H9 (cell line): ENCODE measurements around the gene PDXP. TPM values are rescaled to one million over a fixed set of nuclear protein-coding genes. Genes with fewer than 3 reads are reported as not detected.

Experiments used
- DNase-seq: peaks from one replicate; pipeline ENCODE4 v3.0.0-alpha.2; 2017
- H2AFZ ChIP-seq: one replicate; pipeline ENCODE4 v1.6.1; 2013; ENCODE audit warnings: mild to moderate bottlenecking, low read length, control low read depth, moderate library complexity
- H2AK5ac ChIP-seq: 2 replicates; pipeline ENCODE4 v1.6.1; 2013; ENCODE audit warnings: low read length, control low read depth, mixed read lengths; ENCODE audit not compliant: insufficient read length
- H2BK120ac ChIP-seq: one replicate; pipeline ENCODE4 v1.6.1; 2013; ENCODE audit warnings: low read depth, mild to moderate bottlenecking, low read length, control low read depth, inconsistent platforms; ENCODE audit not compliant: poor library complexity, severe bottlenecking
- H2BK12ac ChIP-seq: 2 replicates; pipeline ENCODE4 v1.6.1; 2013; ENCODE audit warnings: low read length, control low read depth, mixed read lengths, low read depth; ENCODE audit not compliant: insufficient read length
- H2BK15ac ChIP-seq: 2 replicates; pipeline ENCODE4 v1.6.1; 2013; ENCODE audit warnings: low read depth, low read length, control low read depth
- H2BK20ac ChIP-seq: one replicate; pipeline ENCODE4 v1.6.1; 2013; ENCODE audit warnings: low read depth, mild to moderate bottlenecking, low read length, control low read depth, inconsistent platforms; ENCODE audit not compliant: poor library complexity, severe bottlenecking
- H2BK5ac ChIP-seq: 2 replicates; pipeline ENCODE4 v1.6.1; 2013; ENCODE audit warnings: low read length, control low read depth, mixed read lengths; ENCODE audit not compliant: insufficient read length
- H3K14ac ChIP-seq: 2 replicates; pipeline ENCODE4 v1.6.1; 2013; ENCODE audit warnings: low read length, control low read depth; ENCODE audit not compliant: insufficient read depth
- H3K18ac ChIP-seq: 2 replicates; pipeline ENCODE4 v1.6.1; 2013; ENCODE audit warnings: low read depth, mild to moderate bottlenecking, mixed read lengths, low read length, control low read depth; ENCODE audit not compliant: insufficient read length
- H3K23ac ChIP-seq: 2 replicates; pipeline ENCODE4 v1.6.1; 2013; ENCODE audit warnings: low read length, control low read depth, mixed read lengths, low read depth; ENCODE audit not compliant: insufficient read length
- H3K23me2 ChIP-seq: 2 replicates; pipeline ENCODE4 v1.6.1; 2013; ENCODE audit warnings: low read depth, mild to moderate bottlenecking, mixed read lengths, low read length, control low read depth; ENCODE audit not compliant: insufficient read length, poor library complexity, severe bottlenecking
- H3K27ac ChIP-seq: 2 replicates; pipeline ENCODE4 v1.5.1; 2013; ENCODE audit warnings: low read length, control low read depth, mixed read lengths, low read depth; ENCODE audit not compliant: insufficient read length
- H3K27me3 ChIP-seq: 2 replicates; pipeline ENCODE4 v1.6.1; 2013; ENCODE audit warnings: low read length, control low read depth, inconsistent platforms; ENCODE audit not compliant: insufficient read depth
- H3K4ac ChIP-seq: 2 replicates; pipeline ENCODE4 v1.6.1; 2013; ENCODE audit warnings: low read depth, mild to moderate bottlenecking, control low read depth, inconsistent platforms, low read length, moderate library complexity
- H3K4me1 ChIP-seq: 2 replicates; pipeline ENCODE4 v1.6.1; 2013; ENCODE audit warnings: low read length, control low read depth, inconsistent platforms; ENCODE audit not compliant: insufficient read depth
- H3K4me2 ChIP-seq: 2 replicates; pipeline ENCODE4 v1.6.1; 2013; ENCODE audit warnings: low read length, control low read depth, mixed read lengths; ENCODE audit not compliant: insufficient read length, insufficient read depth
- H3K56ac ChIP-seq: 2 replicates; pipeline ENCODE4 v1.6.1; 2013; ENCODE audit warnings: low read depth, mild to moderate bottlenecking, mixed read lengths, low read length, control low read depth; ENCODE audit not compliant: insufficient read length
- H3K79me1 ChIP-seq: 2 replicates; pipeline ENCODE4 v1.6.1; 2013; ENCODE audit warnings: low read depth, mild to moderate bottlenecking, moderate library complexity, low read length, control low read depth, inconsistent platforms; ENCODE audit not compliant: insufficient read depth, poor library complexity, severe bottlenecking
- H3K79me2 ChIP-seq: 2 replicates; pipeline ENCODE4 v1.6.1; 2013; ENCODE audit warnings: low read length, control low read depth, inconsistent platforms; ENCODE audit not compliant: insufficient read depth
- H3K9ac ChIP-seq: 2 replicates; pipeline ENCODE4 v1.6.1; 2013; ENCODE audit warnings: low read length, control low read depth, mixed read lengths; ENCODE audit not compliant: insufficient read length; ENCODE audit errors: extremely low read depth
- H3K9me3 ChIP-seq: one replicate; pipeline ENCODE4 v1.6.1; 2013; ENCODE audit warnings: low read depth, low read length, inconsistent platforms; ENCODE audit not compliant: control insufficient read depth
- H3T11ph ChIP-seq: one replicate; pipeline ENCODE4 v1.6.1; 2013; ENCODE audit warnings: mild to moderate bottlenecking, low read length, control low read depth, inconsistent platforms
- H4K20me1 ChIP-seq: one replicate; pipeline ENCODE4 v1.6.1; 2013; ENCODE audit not compliant: control insufficient read depth, insufficient read length, insufficient read depth
- H4K5ac ChIP-seq: 2 replicates; pipeline ENCODE4 v1.6.1; 2013; ENCODE audit warnings: low read depth, mild to moderate bottlenecking, mixed read lengths, low read length, control low read depth; ENCODE audit not compliant: insufficient read length
- H4K8ac ChIP-seq: replicated peaks from 2 replicates; pipeline ENCODE4 v1.6.1; 2013; ENCODE audit warnings: low read length, control low read depth, mixed read lengths, low read depth; ENCODE audit not compliant: insufficient read length
- H4K91ac ChIP-seq: 2 replicates; pipeline ENCODE4 v1.6.1; 2013; ENCODE audit warnings: low read depth, mild to moderate bottlenecking, moderate library complexity, mixed read lengths, low read length, control low read depth; ENCODE audit not compliant: insufficient read length
- H3K27ac Mint-ChIP-seq, 3 experiments: 2 replicates in 2 of 3; 3 replicates in 1 of 3; pipeline ENCODE4 v1.8.0; 2020 to 2021; ENCODE audit warnings: mixed read lengths in 3 of 3, mild to moderate bottlenecking in 1 of 3, moderate library complexity in 1 of 3
- H3K27me3 Mint-ChIP-seq: 2 replicates; pipeline ENCODE4 v1.8.0; 2021; ENCODE audit warnings: low read depth, mild to moderate bottlenecking, moderate library complexity, mixed read lengths
- H3K36me3 Mint-ChIP-seq, 3 experiments: 2 replicates in 2 of 3; 3 replicates in 1 of 3; pipeline ENCODE4 v1.8.0; 2020 to 2021; ENCODE audit warnings: low read depth in 3 of 3, mixed read lengths in 3 of 3; ENCODE audit not compliant: insufficient read depth in 1 of 3
- H3K4me1 Mint-ChIP-seq, 2 experiments: 2 replicates each; pipeline ENCODE4 v1.8.0; 2020; ENCODE audit warnings: mixed read lengths in 2 of 2
- H3K4me3 Mint-ChIP-seq, 2 experiments: 2 replicates in 1 of 2; 3 replicates in 1 of 2; pipeline ENCODE4 v1.8.0; 2020 to 2021; ENCODE audit warnings: mild to moderate bottlenecking in 2 of 2, mixed read lengths in 2 of 2, moderate library complexity in 1 of 2
- H3K9me3 Mint-ChIP-seq, 2 experiments: 2 replicates in 1 of 2; 3 replicates in 1 of 2; pipeline ENCODE4 v1.8.0; 2020; ENCODE audit warnings: mild to moderate bottlenecking in 2 of 2, mixed read lengths in 2 of 2, moderate library complexity in 1 of 2
- CTCF ChIP-seq: fragments of 200-600 bp; sonication (generic); conservative IDR thresholded peaks from 3 replicates; pipeline ENCODE4 v1.8.0; 2021; ENCODE audit warnings: antibody characterized with exemption, mild to moderate bottlenecking
- WGBS: extraction: QIAGEN DNeasy Blood & Tissue Kit; methylation state at CpG from one replicate; pipeline ENCODE4 v1.1.7; 2013; ENCODE audit warnings: missing lambda C conversion rate, low lambda C conversion rate, mixed read lengths; ENCODE audit not compliant: insufficient read length; ENCODE audit errors: extremely low coverage; 5-methylcytosine and 5-hydroxymethylcytosine counted together
- total RNA-seq: library from RNA; stranded (reverse); gene quantifications from 2 replicates; pipeline ENCODE4 v1.2.1, GENCODE V29; 2021

PDXP gene
- total RNA-seq, 1 experiment from 2014 or later, result 41.0 TPM

- no peaks in the 10 kb centered on the region for H4K20me1 ChIP-seq
- no peak overlapping the region for H3K56ac ChIP-seq
- no peaks in the 10 kb centered on the region for H3K27me3 ChIP-seq
- no CpG with 5 or more reads among the region's 5 CpGs for WGBS
- no peak overlapping the region for H3K27ac ChIP-seq
- H4K91ac ChIP-seq, result no peak overlapping the region
- no peak overlapping the region for H3K18ac ChIP-seq
- TF ChIP-seq CTCF, result no peak
- H3K79me1 ChIP-seq, result no peaks in the 10 kb centered on the region
- H2BK15ac ChIP-seq, result no peak overlapping the region
- H3K79me2 ChIP-seq, result no peaks in the 10 kb centered on the region
- H2BK12ac ChIP-seq, result no peak overlapping the region
- H3K4ac ChIP-seq, result no peak overlapping the region
- no peak overlapping the region for H4K8ac ChIP-seq
- peaks cover 3% of the 10 kb centered on the region; the same call in 1 of the 2 replicates for H3K4me1 ChIP-seq
- no peak overlapping the region for H3K4me3 Mint-ChIP-seq
- H3K27ac Mint-ChIP-seq, result no peak overlapping the region
- H2AK5ac ChIP-seq, result no peak overlapping the region
- peaks cover 8% of the 10 kb centered on the region for H3K23me2 ChIP-seq
- H4K5ac ChIP-seq, result no peak overlapping the region
- H3K9me3 Mint-ChIP-seq, result no peaks in the 10 kb centered on the region
- no peak overlapping the region for H2AFZ ChIP-seq
- no peak overlapping the region for H2BK120ac ChIP-seq
- H3K36me3 Mint-ChIP-seq, result peaks cover 5 to 34% (median 32%) of the 10 kb centered on the region in 3 experiments
- no peak overlapping the region for H2BK20ac ChIP-seq
- H3K23ac ChIP-seq, result no peak overlapping the region
- no peaks in the 10 kb centered on the region for H3K9me3 ChIP-seq
- H3K4me1 Mint-ChIP-seq, result peaks cover 19 to 22% of the 10 kb centered on the region in 2 experiments
- H3K9ac ChIP-seq, result no peak overlapping the region
- no peak for DNase-seq
- no peaks in the 10 kb centered on the region; the same call in 1 of the 2 replicates for H3K27me3 Mint-ChIP-seq
- H3K4me2 ChIP-seq, result no peak overlapping the region
- no peak overlapping the region for H3K14ac ChIP-seq
- no peak overlapping the region for H3T11ph ChIP-seq
- no peak overlapping the region for H2BK5ac ChIP-seq
Observed at GRCh38 chr22:37641561-37641949, 17.0 kb upstream of the PDXP start.
